ENCODE measurements around the gene GAPT.

- TF ChIP-seq POLR2A (IDR thresholded peaks at IDR 0.05) (no peak), CTCF (IDR thresholded peaks at IDR 0.05 in 4 of 5, conservative IDR thresholded peaks at IDR 0.05 in 1 of 5) (no peak)
These were observed 8.7 kb downstream of the GAPT start for GRCh38 chr5:58499941-58500340.
